Activated B cell treated with CpG ODN at 0.5 μM for 24 hours (primary cell): ENCODE results near the gene EIPR1. TPM values are rescaled to one million over a fixed set of nuclear protein-coding genes. Genes with fewer than 3 reads are reported as not detected.

Source experiments
- ATAC-seq: fragments of 200-7000 bp; cut with Tn5 transposase; one replicate; pipeline ENCODE4 v1.10.0; 2021; ENCODE audit warnings: low read depth, mild to moderate bottlenecking, moderate library complexity
- CTCF ChIA-PET: fragments of 350-600 bp; sonication (Branson Sonifier 250); formaldehyde crosslinking; loops from one replicate; lab custom pipeline; 2021; ENCODE audit warnings: antibody characterized with exemption; lab: Charles Lee
- POLR2A ChIA-PET: fragments of 350-600 bp; sonication (Branson Sonifier 250); formaldehyde crosslinking; loops from one replicate; lab custom pipeline; 2021; ENCODE audit warnings: antibody characterized with exemption; lab: Charles Lee
- DNase-seq: peaks from one replicate; pipeline ENCODE4 v3.0.0; 2022
- H3K27ac Mint-ChIP-seq: one replicate; pipeline ENCODE4 v1.8.0; 2020; ENCODE audit warnings: mixed read lengths
- H3K27me3 Mint-ChIP-seq: one replicate; pipeline ENCODE4 v1.8.0; 2021; ENCODE audit warnings: mixed read lengths
- H3K36me3 Mint-ChIP-seq: one replicate; pipeline ENCODE4 v1.8.0; 2021; ENCODE audit warnings: low read depth, mixed read lengths
- H3K4me1 Mint-ChIP-seq: one replicate; pipeline ENCODE4 v1.8.0; 2021; ENCODE audit warnings: mixed read lengths
- H3K4me3 Mint-ChIP-seq: one replicate; pipeline ENCODE4 v1.8.0; 2020; ENCODE audit warnings: mild to moderate bottlenecking, mixed read lengths
- H3K9me3 Mint-ChIP-seq: one replicate; pipeline ENCODE4 v1.8.0; 2020; ENCODE audit warnings: mixed read lengths
- intact Hi-C: fragments of 100-400 bp; cut with micrococcal nuclease; formaldehyde crosslinking; loops from one replicate; pipeline ENCODE4 v1.15.1; 2024
- total RNA-seq: library from RNA; stranded (reverse); gene quantifications from 2 replicates; pipeline ENCODE4 v1.2.3, GENCODE V29; 2022
- TF ChIP-seq, protein P1 (sequence below): fragments of 200-600 bp; IDR thresholded peaks from one replicate; pipeline ENCODE4 v1.8.0; 2022; ENCODE audit warnings: antibody characterized with exemption, mild to moderate bottlenecking

EIPR1 gene
- total RNA-seq, 1 donor from 2014 or later, result 36.3 TPM

DNA sequence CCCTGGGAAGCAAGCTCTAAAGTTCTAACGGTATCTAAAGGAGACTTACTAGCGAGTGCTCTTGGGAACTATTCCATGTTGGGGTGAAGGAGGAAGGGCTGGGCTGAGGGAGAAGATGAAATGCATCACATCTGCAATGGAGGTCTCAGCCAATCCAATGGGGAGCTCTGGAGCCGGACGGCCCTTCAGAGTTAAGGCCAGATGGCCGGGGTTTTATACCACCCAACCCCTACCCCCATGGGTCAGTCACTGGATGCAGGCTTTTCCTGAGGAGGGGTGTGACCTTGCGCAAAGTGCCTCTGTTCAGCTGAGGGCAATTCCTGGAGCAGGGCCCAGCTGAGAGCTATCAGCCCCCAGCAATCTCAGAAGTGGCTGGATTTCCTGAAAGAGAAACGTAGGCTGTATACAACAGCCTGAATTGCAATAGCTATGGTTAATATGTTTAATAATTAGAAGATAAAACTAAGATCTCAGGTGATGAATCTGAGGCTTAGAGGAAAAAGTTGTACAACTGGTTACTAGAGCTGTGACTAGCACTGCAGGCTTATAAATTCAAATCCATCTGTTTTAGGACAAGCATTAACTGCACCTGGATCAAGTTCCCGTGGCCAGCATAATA is 21.6 kb downstream of the EIPR1 start:
- ATAC-seq, result no peak
- intact Hi-C loops, result no loop called here
- POLR2A ChIA-PET, result no interaction called here
- CTCF ChIA-PET, result no interaction called here
- Mint-ChIP-seq H3K4me3 (no peak overlapping the region), H3K36me3 (peaks cover 38% of the 10 kb centered on the region), H3K4me1 (peaks cover 24% of the 10 kb centered on the region), H3K27ac (no peak overlapping the region), H3K27me3 (no peaks in the 10 kb centered on the region), H3K9me3 (no peaks in the 10 kb centered on the region)
- TF ChIP-seq, protein P1, sequence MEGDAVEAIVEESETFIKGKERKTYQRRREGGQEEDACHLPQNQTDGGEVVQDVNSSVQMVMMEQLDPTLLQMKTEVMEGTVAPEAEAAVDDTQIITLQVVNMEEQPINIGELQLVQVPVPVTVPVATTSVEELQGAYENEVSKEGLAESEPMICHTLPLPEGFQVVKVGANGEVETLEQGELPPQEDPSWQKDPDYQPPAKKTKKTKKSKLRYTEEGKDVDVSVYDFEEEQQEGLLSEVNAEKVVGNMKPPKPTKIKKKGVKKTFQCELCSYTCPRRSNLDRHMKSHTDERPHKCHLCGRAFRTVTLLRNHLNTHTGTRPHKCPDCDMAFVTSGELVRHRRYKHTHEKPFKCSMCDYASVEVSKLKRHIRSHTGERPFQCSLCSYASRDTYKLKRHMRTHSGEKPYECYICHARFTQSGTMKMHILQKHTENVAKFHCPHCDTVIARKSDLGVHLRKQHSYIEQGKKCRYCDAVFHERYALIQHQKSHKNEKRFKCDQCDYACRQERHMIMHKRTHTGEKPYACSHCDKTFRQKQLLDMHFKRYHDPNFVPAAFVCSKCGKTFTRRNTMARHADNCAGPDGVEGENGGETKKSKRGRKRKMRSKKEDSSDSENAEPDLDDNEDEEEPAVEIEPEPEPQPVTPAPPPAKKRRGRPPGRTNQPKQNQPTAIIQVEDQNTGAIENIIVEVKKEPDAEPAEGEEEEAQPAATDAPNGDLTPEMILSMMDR, result no peak
- DNase-seq, result no peak

DNA sequence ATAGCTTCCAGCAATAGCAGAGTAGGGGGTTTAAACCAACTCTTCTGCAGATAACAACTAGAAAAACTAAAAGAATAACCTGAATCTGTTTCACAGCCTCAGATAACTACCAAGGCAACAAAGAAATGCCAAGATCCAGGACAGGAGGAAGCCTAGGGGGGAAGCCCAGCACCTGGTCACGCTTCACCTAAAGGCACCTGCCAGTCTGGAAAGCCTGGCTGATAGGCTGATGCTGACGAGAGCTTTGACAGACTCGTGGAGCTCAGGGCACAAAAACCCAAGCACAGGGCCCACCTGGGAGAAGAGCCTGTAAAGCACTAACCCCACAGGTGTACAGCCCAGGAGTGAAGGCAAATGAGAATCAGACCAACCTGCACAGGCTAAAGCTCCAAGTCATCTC is 22.6 kb downstream of the EIPR1 start:
- no peak overlapping the region for H3K4me3 Mint-ChIP-seq
- intact Hi-C loops, result no loop called here
- no peak for ATAC-seq
- peaks cover 47% of the 10 kb centered on the region for H3K36me3 Mint-ChIP-seq
- H3K4me1 Mint-ChIP-seq, result peaks cover 20% of the 10 kb centered on the region
- no peak overlapping the region for H3K27ac Mint-ChIP-seq
- TF ChIP-seq, protein P1, result no peak
- ChIA-PET POLR2A (no interaction called here), CTCF (no interaction called here)
- peaks cover 3% of the 10 kb centered on the region for H3K9me3 Mint-ChIP-seq
- DNase-seq, result no peak
- H3K27me3 Mint-ChIP-seq, result no peaks in the 10 kb centered on the region

DNA sequence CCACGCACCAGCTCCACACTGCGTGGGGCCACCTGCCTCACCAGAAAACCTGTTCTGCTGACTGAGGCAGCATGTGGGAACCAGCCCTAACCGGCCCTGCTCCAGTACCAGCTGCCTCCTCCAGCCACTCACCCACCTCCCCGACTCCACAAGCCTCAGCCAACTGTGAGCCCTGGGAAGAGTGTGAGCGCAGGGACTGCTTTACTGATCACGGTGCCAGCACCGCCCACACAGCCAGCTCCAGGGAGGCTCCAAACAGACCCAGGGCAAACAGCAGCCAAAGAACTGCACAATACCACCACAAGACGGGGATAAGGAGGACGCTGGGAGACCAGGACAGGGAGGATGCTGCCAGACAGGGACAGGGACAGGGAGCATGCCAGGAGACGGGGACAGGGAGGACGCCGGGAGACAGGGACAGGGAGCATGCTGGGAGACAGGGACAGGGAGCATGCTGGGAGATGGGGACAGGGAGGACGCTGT is 28.4 kb downstream of the EIPR1 start:
- Mint-ChIP-seq H3K4me3 (no peak overlapping the region), H3K9me3 (peaks cover 3% of the 10 kb centered on the region), H3K27ac (no peak overlapping the region), H3K27me3 (no peaks in the 10 kb centered on the region), H3K4me1 (no peaks in the 10 kb centered on the region), H3K36me3 (peaks cover 72% of the 10 kb centered on the region)
- DNase-seq (no peak), ATAC-seq (no peak)
- POLR2A ChIA-PET, result no interaction called here
- CTCF ChIA-PET, result no interaction called here
- intact Hi-C loops, result no loop called here
- TF ChIP-seq, protein P1, result no peak

DNA sequence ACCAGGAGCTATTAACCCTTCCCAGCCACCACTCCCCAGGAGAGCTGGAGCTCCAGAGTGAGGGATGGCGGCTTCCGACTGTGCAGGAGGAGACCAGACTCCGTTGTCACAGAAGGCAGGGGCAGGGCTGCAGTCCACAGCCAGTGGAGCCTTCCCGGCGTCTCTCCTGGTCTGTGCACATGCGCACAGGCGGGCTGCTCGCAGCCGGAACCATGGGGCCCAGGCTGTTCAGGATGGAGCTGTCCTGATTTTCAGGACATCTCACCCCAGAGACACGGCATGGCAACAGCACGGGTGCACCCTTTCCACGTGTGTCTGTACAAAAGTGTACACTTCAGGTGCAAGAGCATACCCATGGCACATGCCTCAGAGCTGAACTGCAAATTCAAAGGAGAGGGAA is 28.9 kb downstream of the EIPR1 start:
- ChIA-PET CTCF (no interaction called here), POLR2A (no interaction called here)
- TF ChIP-seq, protein P1, result no peak
- intact Hi-C loops, result no loop called here
- Mint-ChIP-seq H3K4me3 (no peak overlapping the region), H3K4me1 (no peaks in the 10 kb centered on the region), H3K27ac (no peak overlapping the region), H3K36me3 (peaks cover 67% of the 10 kb centered on the region), H3K27me3 (no peaks in the 10 kb centered on the region), H3K9me3 (peaks cover 3% of the 10 kb centered on the region)
- ATAC-seq, result no peak
- DNase-seq, result no peak

DNA sequence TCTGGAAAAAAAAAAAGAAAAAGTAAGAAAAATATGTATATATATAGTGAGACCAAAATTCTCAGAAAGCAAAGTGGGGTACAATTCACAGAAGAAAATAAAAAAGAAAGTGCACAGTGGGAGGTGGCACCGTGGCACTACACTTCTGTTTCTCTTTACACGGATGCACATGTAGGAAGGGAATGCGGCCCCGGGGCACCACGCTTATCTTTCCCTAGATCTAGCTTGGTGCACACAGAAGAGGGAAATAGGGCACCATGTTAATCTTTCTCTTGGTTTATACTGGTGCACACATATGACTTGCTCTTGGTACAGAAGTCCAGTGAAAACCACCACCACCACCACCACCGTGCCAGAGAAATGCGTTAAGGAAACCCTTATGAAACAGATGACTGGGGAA is 32.0 kb downstream of the EIPR1 start:
- DNase-seq, result no peak
- ATAC-seq, result no peak
- TF ChIP-seq, protein P1, result no peak
- CTCF ChIA-PET, result no interaction called here
- POLR2A ChIA-PET, result no interaction called here
- peaks cover 52% of the 10 kb centered on the region for H3K36me3 Mint-ChIP-seq
- H3K4me1 Mint-ChIP-seq, result no peaks in the 10 kb centered on the region
- no peak overlapping the region for H3K27ac Mint-ChIP-seq
- no peak overlapping the region for H3K4me3 Mint-ChIP-seq
- intact Hi-C loops, result no loop called here
- no peaks in the 10 kb centered on the region for H3K27me3 Mint-ChIP-seq
- peaks cover 3% of the 10 kb centered on the region for H3K9me3 Mint-ChIP-seq
